ENCODE measurements around the gene CCT8. TPM values are rescaled to one million over a fixed set of nuclear protein-coding genes. Genes with fewer than 3 reads are reported as not detected.

Gene CCT8
- total and polyA plus RNA-seq, 2 of the 8 experiments (the other 6 are each of a cell fraction or from before 2014, with no cell fraction given), result 151 to 319 TPM

GRCh38 chr21:29077651-29078090 lies 4.2 kb upstream of the CCT8 start (continued):
- TF ChIP-seq CHD7 (IDR thresholded peaks at IDR 0.05; ENCODE audit: insufficient replicate concordance, low read length), result no peak
- no peak for TF ChIP-seq EP300 (IDR thresholded peaks at IDR 0.05; ENCODE audit: borderline replicate concordance in 1 of 2, low read depth in 2 of 2, low read length in 2 of 2)
- TF ChIP-seq POU5F1 (IDR thresholded peaks at IDR 0.05; ENCODE audit: low read depth, low read length), result no peak
- TF ChIP-seq CTBP2 (IDR thresholded peaks at IDR 0.05; ENCODE audit: borderline replicate concordance, insufficient read depth, insufficient read length, low read length), result no peak
- no peak for TF ChIP-seq CREB1 (IDR thresholded peaks at IDR 0.05)
